VCaP (cell line): ENCODE measurements around the gene PLSCR2.

Experiments used
- H3K27ac ChIP-seq: fragments of 450-650 bp; 2 replicates; pipeline ENCODE4 v1.5.1; 2017
- CTCF ChIP-seq: fragments of 450-650 bp; conservative IDR thresholded peaks from 2 replicates; pipeline ENCODE4 v1.5.1; 2017; ENCODE audit warnings: mild to moderate bottlenecking, moderate library complexity

The PLSCR2 gene

DNA sequence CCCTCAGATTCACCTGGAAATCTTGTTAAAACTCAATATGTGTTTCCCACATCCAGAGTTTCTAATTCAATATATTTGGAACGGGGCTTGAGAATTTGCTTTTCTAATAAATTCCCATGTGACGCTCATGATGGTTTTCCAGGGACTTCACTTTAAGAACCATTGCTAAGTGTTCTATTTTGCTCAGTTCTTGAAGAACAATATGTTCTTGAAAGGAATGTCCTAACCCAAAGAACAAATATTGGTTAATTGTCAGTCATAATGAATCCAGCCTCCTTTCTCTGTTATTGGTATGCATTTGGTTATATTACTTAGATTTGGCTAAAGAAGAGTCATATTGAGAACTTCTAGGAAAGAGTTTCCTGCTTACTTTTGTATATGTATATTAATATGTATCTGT is 4.4 kb upstream of the PLSCR2 start:
- TF ChIP-seq CTCF = no peak
- H3K27ac ChIP-seq = no peak overlapping the region

GRCh38 chr3:146472611-146473010 is 3.2 kb upstream of the PLSCR2 start:
- H3K27ac ChIP-seq = no peak overlapping the region
- TF ChIP-seq CTCF = no peak

GRCh38 chr3:146471012-146471411 is 1.7 kb upstream of the PLSCR2 start:
- TF ChIP-seq CTCF = no peak
- H3K27ac ChIP-seq = no peak overlapping the region

DNA sequence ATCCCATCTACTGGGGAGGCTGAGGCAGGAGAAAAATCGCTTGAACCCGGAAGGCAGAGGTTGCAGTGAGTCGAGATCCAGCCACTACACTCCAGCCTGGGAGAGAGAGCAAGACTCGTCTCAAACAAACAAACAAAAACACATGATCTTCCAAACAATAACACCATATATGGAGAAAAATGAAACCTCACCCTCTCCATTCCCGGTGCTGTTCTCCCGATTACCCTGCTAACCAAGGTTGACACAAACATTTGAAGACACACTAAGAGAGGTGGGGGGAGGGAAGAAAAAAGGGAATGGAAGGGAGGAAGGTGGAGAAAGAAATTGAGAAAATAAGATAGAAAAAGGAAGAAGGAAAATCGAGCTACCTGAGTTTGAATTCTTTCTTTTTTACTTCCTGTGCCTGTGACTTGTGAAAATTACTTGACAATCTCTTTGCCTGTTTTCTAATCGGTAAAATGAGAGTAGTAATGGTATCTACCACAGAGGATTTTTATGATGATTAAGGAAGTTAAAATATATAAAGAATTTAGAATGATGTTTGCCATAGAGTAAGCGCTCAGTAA is 1.1 kb upstream of the PLSCR2 start:
- TF ChIP-seq CTCF = no peak
- H3K27ac ChIP-seq = no peak overlapping the region

GRCh38 chr3:146468671-146469149 is 651 bp downstream of the PLSCR2 start:
- no peak overlapping the region for H3K27ac ChIP-seq
- no peak for TF ChIP-seq CTCF

DNA sequence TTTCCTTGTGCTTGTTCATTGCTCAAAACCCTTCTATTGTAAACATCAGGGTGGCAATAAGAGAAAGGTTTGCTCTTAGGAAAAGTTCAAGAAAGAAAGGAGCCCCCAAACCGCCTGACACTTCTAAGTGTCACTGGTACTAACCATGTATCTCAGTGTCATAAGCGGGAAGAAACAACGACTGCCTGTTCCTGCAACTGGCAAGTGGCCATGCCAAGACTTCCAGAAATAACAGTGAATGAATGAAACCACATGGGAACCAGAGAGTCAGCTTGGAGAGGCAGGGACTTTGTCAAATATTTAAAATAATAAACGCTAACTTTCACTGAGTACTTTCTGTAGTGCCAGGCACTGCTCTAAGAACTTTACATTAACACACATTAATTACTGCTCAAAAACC is 1.1 kb downstream of the PLSCR2 start:
- no peak overlapping the region for H3K27ac ChIP-seq

DNA sequence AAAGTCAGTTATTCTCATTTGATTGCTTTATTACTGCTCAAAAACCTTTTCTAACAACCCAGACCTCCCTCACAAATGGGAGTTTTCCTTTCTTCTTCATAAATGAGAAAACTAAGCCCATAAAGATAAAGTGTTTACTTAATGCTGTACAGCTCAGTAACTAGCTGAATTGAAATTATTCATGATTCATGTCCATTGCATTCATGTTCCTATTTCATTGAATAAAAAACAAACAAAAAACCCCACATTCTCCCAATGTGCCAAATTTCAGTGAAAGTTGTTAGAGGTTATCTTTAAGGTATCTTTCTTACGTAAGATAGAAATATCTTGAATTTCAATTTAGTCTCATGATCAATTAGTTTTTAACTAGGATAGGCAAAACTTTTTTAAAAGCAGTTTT is 2.8 kb downstream of the PLSCR2 start:
- no peak overlapping the region for H3K27ac ChIP-seq

More for the DNA sequence above, 1.1 kb downstream of the PLSCR2 start:
- TF ChIP-seq CTCF = no peak

More for the DNA sequence above, 2.8 kb downstream of the PLSCR2 start:
- TF ChIP-seq CTCF = no peak
